Testis (tissue), 2 donors: Measurements from ENCODE around the gene SLC34A2.

Source experiments
- POLR2A ChIP-seq: fragments of 450-650 bp; IDR thresholded peaks from one replicate; pipeline ENCODE4 v1.6.1; 2017; ENCODE audit warnings: antibody characterized with exemption, mild to moderate bottlenecking, moderate library complexity
- TF ChIP-seq, protein P1 (sequence below), 3 experiments: fragments of 450-650 bp in 2 of 3; fragments of 200-600 bp in 1 of 3; sonication (generic) in 1 of 3; IDR thresholded peaks; one replicate each; pipeline ENCODE4 v1.5.1; 2016 to 2019; ENCODE audit warnings: antibody characterized with exemption in 3 of 3, mild to moderate bottlenecking in 2 of 3, moderate library complexity in 1 of 3

DNA sequence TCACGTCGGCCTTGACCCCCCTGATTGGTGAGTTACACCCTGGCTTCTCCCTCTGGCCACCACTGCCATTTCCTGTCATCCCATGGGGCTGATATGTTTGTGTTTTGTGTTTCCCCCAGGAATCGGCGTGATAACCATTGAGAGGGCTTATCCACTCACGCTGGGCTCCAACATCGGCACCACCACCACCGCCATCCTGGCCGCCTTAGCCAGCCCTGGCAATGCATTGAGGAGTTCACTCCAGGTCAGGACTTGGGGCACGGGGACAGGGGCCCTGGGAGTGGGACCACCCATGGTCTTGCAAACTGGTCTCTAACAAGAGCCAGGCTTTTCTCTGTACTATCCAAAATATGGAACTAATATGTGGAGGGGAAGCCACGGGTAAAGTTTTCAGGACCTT is 18.7 kb downstream of the SLC34A2 start:
- TF ChIP-seq, protein P1, sequence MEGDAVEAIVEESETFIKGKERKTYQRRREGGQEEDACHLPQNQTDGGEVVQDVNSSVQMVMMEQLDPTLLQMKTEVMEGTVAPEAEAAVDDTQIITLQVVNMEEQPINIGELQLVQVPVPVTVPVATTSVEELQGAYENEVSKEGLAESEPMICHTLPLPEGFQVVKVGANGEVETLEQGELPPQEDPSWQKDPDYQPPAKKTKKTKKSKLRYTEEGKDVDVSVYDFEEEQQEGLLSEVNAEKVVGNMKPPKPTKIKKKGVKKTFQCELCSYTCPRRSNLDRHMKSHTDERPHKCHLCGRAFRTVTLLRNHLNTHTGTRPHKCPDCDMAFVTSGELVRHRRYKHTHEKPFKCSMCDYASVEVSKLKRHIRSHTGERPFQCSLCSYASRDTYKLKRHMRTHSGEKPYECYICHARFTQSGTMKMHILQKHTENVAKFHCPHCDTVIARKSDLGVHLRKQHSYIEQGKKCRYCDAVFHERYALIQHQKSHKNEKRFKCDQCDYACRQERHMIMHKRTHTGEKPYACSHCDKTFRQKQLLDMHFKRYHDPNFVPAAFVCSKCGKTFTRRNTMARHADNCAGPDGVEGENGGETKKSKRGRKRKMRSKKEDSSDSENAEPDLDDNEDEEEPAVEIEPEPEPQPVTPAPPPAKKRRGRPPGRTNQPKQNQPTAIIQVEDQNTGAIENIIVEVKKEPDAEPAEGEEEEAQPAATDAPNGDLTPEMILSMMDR (IDR thresholded peaks at IDR 0.05), result no peak
- no peak for TF ChIP-seq POLR2A
